HG03571 (cell line): ENCODE measurements around the gene PHF5A.
"Not testable (repeated sequence)": the region's sequence is repeated elsewhere in the genome, so short reads cannot be mapped to it uniquely, and the experiment has no call there.

Experiments
- ATAC-seq: cut with Tn5 transposase; IDR thresholded peaks from one replicate; pipeline ENCODE4 v1.9.1; 2021; ENCODE audit not compliant: unreplicated experiment

The PHF5A gene

DNA sequence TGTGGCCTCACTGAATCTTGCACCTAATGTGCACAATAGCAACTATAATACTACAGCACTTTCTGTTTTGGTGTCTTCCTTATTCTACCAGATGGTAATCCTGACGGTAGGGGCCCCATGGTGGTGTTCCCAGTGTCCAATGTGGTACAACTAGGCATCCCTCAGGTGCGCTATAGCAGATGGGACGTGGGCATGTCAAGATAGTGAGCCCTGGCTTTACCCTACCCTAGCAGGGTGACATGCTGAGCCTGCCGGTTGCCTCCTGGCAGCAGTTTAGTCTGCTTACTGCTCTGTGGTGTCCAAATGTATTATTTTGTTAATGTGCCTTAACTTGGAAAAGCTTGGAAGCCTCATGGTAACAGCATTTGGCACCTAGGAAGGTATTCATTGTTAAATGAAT is 19.6 kb upstream of the PHF5A start:
- no peak for ATAC-seq

DNA sequence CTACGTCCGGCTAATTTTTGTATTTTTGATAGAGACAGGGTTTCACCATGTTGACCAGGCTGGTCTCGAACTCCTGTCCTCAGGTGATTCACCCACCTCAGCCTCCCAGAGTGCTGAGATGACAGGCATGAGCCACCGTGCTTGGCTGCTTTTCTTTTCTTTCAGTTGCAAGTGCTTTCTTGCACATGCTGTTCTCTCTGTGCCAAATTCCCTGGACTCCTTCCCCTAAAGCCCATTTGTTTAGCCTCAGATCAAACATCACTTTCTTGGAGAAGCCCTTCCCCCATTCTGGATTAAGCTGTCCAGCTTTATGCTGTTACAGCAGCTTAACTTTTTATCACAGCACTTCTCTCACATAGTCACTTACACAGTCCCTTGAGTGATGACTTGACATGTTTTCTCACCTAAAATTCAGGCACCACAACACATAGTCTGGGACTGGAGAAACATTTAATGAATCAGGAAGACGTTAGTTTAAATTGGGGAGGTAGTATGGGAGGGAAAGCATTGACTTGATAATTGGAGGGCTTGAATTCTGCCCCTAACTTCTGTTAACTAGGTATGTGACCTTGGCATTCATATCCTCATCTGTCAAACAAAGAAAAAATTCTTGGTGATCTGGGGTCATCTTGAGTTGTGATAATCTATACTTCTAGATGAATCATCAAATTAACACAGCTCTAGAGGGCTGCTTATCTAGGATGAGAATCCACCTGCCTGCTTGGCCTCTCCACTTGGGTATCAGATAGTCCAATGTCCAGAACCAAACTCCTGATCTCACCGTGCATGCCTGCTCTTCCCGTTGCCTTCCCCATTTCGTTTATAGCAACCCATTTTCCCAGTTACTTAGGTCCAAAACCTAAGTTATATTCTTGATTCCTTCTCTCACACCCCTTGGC is 18.8 kb upstream of the PHF5A start:
- ATAC-seq = no peak

DNA sequence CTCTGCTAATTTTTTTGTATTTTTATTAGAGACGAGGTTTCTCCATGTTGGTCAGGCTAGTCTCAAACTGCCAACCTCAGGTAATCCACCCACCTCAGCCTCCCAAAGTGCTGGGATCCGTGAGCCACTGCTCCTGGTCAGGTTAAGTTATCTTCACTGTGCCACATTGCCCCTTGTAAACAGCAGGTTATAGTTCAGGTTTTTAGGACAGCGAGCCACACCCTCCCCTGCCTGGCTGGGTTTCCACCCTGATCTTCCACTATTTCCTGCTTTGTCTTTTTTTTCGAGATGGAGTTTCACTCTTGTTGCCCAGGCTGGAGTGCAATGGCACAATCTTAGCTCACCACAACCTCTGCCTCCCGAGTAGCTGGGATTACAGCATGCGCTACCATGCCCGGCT is 16.5 kb upstream of the PHF5A start:
- no peak for ATAC-seq

DNA sequence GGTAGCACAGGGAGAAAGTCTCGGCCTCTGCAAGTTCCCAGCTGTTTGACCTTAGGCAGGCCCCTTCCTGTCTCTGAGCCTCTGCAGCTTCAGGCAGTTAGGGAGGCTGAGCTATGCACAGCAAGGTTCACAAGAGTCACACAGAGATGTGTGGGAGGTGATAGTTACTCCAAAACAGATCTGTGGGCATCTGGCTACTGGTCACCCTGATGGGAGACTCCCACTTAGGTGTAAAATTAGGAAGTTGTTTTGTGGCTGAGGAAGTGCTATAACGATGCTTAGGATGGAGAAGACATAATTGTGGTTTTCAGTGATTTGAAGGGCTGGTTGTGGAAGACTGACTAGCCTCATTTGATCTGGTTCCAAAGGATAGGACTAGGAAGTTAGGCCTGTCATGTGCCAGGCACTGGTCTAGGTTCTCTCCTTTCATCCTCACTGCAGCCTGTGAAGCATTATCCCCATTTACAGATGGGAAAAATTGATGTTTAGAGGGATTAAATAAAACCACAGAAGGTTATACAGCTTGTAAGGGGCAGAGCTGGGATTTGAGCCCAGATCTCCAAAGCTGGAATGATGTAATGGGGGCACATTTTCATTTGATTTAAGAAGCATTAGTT is 13.9 kb upstream of the PHF5A start:
- ATAC-seq = no peak

DNA sequence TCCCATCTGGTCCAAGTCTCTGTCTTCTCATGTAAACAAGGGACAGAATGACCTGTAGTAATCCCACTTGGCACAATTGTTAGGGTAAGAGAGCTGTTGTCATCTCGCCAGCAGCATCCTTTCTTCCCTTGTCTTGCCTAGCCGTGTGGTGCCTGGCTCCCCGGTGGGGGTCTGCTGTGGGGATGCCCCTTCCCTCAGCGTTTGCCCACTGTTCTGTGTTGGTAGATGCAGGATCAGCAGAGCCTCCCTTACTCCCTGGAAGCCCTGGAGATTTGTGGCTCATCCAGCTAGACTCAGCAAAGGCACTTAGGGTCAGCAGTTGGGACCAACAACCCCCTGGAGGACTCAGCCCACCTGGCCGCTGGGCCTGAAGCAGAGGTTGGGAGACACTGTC is 13.4 kb upstream of the PHF5A start:
- ATAC-seq = no peak

DNA sequence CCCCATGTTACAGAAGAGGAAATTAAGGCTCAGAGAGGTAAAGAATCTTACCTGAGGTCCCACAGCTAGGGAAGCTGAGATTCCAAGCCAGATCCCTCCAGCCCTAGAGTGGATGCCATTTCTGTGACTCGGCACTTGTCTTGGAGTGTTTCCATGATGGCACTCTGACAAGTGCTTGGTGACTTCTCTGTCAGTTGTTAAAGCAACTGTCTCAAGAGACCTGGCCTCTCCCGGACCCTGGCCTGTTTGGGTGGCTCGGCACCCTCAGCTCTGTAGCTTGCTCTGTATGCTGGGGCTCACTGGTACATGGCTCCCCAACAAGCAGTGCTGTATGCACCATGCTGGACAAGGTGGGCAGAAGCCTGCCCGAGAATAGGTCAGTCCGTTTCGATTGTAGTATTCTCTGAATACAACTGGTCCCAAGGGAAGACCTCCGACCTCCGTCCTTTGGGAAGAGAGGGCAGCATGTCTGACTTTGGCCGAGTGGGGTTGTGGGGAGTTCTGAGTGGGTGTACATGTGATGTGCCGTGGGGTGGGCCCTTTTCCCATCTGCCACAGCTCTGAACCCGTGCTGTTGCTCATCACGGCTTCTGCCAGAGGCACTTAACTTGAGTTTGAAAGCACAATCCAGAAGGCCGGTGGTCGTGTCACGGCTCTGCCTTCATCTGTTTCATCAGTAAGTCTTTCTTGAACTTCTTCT is 12.8 kb upstream of the PHF5A start:
- no peak for ATAC-seq

DNA sequence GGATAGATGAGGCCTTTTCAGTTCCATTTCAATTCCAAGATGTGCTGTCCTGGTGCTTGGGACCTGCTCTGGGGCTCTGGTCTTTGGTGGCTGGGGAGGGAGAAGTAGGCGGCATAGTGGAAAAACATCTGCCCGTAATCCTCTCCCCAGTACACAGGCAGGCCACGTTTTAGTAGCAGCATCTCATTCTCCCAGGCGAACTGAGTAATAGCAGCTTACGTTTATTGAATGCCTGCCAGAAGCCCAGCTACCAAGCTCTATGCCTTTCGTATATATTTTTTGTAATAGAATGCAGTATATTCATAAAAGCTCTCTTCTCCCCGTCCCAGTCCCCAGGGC is 11.9 kb upstream of the PHF5A start:
- no peak for ATAC-seq

DNA sequence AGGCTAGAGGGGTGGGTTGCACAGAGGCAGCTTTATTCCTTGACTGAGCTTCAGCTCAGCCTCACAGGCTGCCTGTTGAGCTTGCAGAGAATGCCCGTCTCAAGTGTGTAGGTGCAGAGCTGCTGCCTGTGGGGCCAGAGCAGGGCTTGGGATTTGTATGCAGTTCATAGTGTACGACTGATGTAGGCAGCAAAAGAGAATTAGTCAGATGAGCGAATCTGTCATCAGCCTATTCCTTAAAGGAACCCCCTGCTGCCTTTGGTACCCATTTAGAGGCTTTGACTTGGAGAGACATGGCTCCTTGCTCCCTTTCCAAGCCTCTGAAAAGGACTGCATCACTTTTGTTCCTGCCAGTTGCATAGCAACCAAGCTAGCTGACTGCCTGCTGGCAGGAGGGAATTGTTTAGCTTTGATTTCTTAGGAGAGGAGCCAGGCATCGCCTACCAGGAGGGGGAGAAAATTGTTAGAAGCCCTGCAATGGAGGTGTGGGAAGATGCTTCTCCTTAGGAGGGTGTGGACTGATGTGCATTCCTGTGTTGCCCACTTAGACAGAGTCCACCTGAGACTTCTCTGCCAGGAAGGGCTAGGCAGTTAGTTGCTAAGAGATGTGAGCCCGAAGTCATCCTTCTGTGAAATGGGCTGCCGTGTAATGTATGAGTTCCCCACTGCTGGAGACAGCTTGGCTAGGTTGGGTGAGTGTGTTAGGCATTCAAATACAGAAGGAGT is 11.3 kb upstream of the PHF5A start:
- no peak for ATAC-seq

DNA sequence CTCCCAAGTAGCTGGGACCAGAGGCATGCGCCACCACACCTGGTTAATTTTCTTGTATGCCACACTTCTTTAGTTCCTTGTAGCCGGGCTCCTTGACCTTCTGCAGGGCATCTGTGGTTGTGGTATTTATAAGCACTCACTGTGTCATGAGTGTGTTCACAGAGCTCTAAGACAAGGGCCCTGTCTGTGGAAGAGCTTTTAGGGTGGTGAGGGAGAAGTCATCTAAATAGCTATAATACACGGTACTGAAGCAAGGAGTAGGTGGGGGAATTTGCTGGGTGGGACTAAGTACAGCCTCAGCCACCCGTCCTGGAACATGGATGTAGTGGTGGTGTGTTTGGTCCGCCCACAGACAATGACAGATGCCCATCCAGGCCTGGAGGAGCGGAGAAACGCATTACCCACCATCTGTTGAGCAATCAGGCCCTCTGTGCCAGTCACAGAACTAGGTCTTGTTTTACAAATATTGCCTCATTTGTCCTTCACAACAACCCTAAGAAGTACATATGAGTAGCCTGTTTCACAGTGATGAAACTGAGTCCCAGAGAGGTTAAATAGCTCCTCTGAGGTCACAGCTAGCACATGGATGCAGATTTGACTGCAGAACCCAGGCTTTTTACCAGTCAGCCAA is 10.5 kb upstream of the PHF5A start:
- no peak for ATAC-seq

DNA sequence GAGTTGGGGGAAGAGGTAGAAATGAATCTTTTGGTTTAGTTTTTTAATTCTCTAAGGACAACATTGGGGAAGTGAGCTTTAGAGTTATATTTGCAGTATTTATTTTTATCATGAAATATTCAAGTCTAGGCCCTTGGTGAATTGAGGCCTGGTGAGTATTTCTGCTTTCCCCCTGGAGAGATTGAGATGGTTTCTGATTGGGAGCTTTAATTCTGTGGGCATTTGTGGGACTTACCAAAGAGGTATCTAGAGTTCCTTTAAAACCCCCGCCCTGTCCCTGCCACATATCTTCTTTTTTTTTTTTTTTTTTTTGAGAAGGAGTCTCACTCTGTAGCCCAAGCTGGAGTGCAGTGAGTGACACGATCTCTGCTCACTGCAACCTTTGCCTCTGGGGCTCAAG is 10.0 kb upstream of the PHF5A start:
- no peak for ATAC-seq

DNA sequence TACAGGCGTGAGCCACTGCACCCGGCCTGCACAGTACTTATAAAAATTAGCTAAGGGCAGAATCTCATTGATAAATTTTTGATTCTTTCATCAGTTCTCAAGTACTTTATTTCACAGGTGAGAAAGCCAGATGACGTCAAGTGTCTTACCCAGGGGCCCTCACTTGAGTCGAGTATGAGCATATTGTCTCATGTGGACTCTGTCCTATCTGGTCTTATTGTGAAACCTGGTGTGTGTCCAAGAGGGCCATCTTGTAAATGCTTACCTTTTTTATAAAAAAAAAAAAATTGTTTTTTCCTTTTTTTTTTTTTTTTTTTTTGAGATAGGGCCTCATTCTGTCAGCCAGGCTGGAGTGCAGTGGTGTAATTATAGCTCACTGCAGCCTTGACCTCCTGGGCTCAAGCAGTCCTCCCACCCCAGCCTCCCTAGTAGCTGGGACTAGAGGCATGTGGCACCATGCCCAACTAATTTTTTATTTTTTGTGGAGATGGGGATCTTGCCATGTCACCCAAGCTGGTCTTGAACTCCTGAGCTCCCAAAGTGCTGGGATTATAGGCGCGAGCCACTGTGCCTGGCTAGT is 6.5 kb upstream of the PHF5A start:
- ATAC-seq = no peak

DNA sequence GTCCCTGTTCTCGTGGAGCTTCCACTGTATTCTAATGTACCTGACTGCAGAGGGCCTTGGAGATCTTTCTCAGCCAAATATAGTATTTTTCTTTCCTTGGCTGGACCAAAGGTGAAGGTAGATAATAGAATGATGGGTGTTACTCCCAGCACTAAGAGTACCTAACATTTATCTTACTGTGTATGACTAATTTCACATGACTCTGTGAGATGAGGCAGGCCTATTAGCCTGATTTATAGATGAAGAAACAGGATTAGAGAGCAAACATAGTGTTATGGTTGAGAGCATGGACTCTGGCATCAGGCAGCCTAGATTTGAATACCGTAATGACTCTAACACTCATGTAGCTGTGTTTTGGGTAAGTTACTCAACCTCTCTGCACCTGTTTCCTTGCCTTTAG is 3.1 kb upstream of the PHF5A start:
- no peak for ATAC-seq

DNA sequence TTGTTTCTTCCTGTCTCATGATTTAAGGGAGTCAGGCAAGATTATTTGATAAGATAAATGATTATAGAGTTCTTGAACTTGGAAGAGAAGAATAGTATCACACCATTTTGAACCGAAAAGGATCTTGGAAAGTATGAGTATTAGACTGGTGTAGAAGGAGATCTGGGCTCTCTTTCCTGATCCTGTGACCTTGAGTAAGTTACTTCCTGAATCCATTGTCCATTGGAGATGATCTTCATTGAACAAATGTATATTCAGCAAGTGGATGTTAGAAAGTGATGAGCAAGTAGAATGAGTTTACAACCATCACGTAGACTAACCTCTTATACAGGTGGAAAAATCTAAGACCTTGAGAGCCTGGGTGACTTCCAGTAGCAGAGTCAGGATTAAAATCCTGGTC is 2.4 kb upstream of the PHF5A start:
- ATAC-seq = no peak

DNA sequence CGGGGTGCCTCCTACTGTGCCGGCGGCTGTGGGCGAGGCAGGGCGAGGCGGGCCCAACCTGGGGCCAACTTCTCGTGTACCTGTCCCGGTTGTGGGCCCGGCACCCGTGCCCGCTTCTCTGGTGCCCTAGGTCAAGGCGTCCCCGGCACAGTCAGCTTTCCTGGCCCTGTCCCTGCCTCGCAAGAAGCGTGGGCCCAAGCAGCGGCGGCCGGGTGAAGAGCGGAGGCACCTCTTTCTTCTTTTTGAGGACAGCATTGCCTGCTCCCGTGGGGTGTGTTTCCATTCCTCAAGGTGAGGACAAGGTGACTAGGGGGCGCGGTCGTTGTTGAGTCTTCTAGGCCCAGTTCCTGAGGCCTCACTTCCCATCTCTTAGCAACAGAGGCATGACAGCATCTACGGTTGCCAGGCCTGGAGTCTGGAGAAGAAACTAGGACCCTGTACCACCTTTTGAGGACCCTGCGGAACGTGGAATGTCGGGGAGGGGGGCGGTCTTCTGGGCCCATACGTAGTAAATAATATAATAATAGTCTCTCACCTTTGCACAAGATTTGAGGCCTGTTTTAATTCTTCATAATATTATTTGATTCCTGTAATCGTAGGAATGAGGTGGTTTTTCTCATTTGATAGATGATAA is 843 bp upstream of the PHF5A start:
- ATAC-seq = peak; percentile 12

DNA sequence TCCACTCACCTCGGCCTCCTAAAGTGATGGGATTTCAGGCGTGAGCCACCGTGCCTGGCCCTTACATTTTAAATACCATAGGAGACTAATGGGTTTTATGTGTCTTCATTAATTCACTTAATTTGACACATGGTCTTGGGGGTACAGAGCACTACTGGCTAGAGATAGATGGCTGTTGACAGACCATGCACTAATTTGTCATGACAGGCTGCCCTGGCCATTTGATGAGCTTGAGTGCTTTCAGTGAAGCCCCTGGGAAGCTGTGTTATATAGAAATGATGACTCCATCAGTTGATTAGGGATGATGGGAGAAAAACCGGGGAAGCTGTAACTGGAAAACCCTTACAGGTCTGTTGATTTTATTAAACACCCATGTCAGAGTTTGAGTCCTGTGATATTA is 6.6 kb downstream of the PHF5A start:
- ATAC-seq = no peak

DNA sequence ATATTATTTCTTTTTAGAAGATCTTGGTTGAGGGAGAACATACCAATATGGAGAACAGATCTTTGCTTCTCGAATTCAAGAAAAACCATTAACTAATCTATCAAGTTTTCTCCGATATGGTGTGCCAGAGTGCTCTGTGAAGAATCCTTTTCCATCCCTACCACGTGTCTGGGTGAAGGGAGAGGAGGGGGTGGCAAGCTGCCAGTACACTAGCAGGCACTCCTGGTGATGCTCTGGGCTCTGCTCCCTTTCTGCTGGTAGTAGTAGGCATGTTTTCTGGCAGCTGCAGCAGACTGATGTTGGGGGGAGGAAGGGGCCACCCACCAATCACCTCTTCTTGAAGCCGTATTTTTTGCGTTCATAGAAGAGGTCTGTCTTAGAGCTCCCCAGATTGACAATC is 8.4 kb downstream of the PHF5A start:
- not testable (repeated sequence) for ATAC-seq

DNA sequence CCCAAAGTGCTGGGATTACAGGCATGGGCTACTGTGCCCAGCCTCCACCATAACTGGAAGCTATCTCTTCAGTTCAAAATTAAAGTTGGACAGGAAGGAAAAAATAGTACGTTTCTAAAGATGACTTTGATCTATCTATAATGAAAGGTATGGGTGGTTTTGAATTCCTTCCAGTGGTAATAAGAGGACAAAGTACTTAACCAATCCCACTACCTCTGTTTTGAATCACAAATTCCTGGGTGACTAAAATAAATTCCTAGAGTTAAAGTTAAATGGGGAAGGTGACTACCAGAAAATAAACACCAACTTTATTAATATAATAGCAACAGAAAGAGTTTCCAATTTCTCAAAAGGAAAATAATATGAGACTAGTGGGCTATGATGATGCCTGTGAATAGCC is 9.1 kb downstream of the PHF5A start:
- no peak for ATAC-seq

DNA sequence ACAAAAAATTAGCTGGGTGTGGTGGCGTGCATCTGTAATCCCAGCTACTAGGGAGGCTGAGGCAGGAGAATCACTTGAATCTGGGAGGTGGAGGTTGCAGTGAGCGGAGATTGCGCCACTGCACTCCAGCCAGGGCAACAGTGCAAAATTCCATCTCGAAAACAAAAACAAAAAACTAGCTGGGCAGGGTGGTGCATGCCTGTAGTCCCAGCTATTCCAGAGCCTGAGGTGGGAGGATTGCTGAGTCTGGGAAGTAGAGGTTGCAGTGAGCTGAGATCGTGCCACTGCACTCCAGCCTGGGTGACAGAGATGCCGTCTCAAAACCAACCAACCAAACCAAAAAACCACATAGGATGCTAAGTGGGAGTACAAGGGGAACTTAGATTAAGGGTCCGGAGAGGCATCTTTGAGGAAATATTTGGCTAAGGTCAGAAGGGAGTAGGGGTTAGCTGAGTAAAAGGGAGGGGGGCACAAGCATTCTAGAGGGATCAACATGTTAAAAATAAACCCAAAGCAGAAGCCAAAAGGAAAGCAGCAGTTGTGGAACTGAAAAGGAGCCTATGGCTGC is 10.2 kb downstream of the PHF5A start:
- ATAC-seq = no peak

DNA sequence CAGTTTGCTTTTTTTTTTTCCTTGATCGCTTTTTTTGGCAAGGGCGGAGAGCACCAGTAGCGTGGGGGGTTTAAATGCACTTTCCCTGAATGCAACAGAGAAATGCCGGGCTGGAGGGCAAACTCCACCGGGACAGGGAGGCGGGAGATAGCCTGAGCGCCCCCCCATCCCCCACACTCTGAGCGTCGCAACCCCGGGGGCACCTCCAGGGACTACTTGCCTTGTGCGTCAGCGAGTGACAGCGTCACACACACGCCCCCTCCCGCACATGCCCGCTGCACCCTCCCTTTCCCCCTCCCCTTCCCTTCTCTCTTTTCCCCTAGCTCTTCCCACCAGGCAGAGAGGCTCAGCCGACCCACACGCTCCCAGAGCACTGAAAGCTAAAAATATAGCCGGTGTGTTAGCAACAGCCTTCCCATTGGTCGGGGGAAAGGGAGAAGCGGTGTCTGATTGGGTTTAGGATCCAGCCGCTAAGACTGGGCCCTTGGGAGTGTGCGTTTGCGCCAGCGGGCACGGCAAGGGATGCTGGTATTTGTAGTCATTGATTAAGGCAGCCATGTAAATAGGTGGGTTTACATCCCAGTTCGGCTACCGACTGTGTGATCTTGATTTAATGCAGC is 20.2 kb downstream of the PHF5A start:
- peak; percentile 42 for ATAC-seq
